Adrenal gland (tissue), 12 donors: Measurements from ENCODE around the gene TSPO. TPM values are rescaled to one million over a fixed set of nuclear protein-coding genes. Genes with fewer than 3 reads are reported as not detected.

Source experiments
- DNase-seq, 7 donors: peaks; one replicate each; pipeline ENCODE4 v3.0.0-alpha.2; 2019 to 2020
- H3K27ac ChIP-seq, 5 donors: fragments of 200-600 bp; sonication (generic) in 4 of 5; 1 replicate in 3 of 5; 2 replicates in 2 of 5; pipeline versions ENCODE4 v1.5.1 to v1.8.0; 2016 to 2020; ENCODE audit warnings: mild to moderate bottlenecking in 1 of 5
- H3K27me3 ChIP-seq: fragments of 200-600 bp; 2 replicates; pipeline ENCODE4 v1.8.0; 2021
- H3K36me3 ChIP-seq, 2 donors: fragments of 200-600 bp; replicated peaks in 1 of 2; 1 replicate in 1 of 2; 2 replicates in 1 of 2; pipeline versions ENCODE4 v1.5.1 to v1.8.0; 2018 to 2022
- H3K4me1 ChIP-seq, 2 donors: fragments of 200-600 bp; replicated peaks in 1 of 2; 1 replicate in 1 of 2; 2 replicates in 1 of 2; pipeline versions ENCODE4 v1.5.1 to v1.8.0; 2018 to 2021
- H3K4me3 ChIP-seq, 4 donors: fragments of 200-600 bp; sonication (generic) in 3 of 4; one replicate each; pipeline ENCODE4 v1.5.1; 2016 to 2018
- H3K9me3 ChIP-seq, 3 donors: fragments of 200-600 bp; sonication (generic) in 1 of 3; replicated peaks in 1 of 3; 1 replicate in 2 of 3; 2 replicates in 1 of 3; pipeline versions ENCODE4 v1.5.1 to v1.8.0; 2016 to 2021
- CTCF ChIP-seq, 6 experiments: fragments of 450-650 bp in 4 of 6; fragments of 200-600 bp in 2 of 6; sonication (generic) in 1 of 6; IDR thresholded peaks; 1 replicate in 5 of 6; 2 replicates in 1 of 6; pipeline versions ENCODE4 v1.5.1 to v1.8.0; 2016 to 2021; ENCODE audit warnings: antibody characterized with exemption in 6 of 6, mild to moderate bottlenecking in 2 of 6, moderate library complexity in 1 of 6
- POLR2A ChIP-seq, 2 donors: fragments of 450-650 bp; IDR thresholded peaks; one replicate each; pipeline ENCODE4 v1.6.1; 2017; ENCODE audit warnings: antibody characterized with exemption in 2 of 2, mild to moderate bottlenecking in 2 of 2, moderate library complexity in 1 of 2
- WGBS, 4 donors: extraction: QIAGEN DNeasy Blood & Tissue Kit in 2 of 4; methylation state at CpG; one replicate each; pipeline versions ENCODE4 v1.1.5 to v1.1.7; 2013 to 2017; 5-methylcytosine and 5-hydroxymethylcytosine counted together
- intact Hi-C, 2 donors: fragments of 100-400 bp; cut with DNase I; formaldehyde crosslinking; loops; one replicate each; pipeline versions ENCODE4 v1.14.1 to v1.15.0; 2022 to 2023
- polyA plus RNA-seq, 3 donors: library from polyadenylated mRNA; stranded (reverse); fragments of 200-250 nt in 2 of 3; fragments of 350-450 nt in 1 of 3; fragmentation: Illumina TruSeq in 1 of 3; extraction: RNeasy Lipid Tissue Mini Kit (QIAGEN cat#74804) in 1 of 3; gene quantifications; one replicate each; pipeline ENCODE4 v1.2.3, GENCODE V29; 2013 to 2014
- total RNA-seq, 9 donors: library from RNA; depleted of rRNA in 4 of 9; stranded (reverse); fragments of >200 nt in 4 of 9; fragments of 120-200 nt in 1 of 9; fragmentation: NEBNext Ultra II Directional in 1 of 9; extraction: Animal tissue kit (Norgen Biotek cat#: 25700) in 1 of 9; gene quantifications; one replicate each; pipeline versions ENCODE4 v1.1.0 to v1.2.4, GENCODE V29; 2013 to 2023
- donor health status: healthy with polysubstance abuse.
- donor health status: Bipolar disorder and iron deficiency.
- donor health status: DM: yes; HTN: yes; CAD: no.
- donor health status: DM: no; HTN: no; CAD: no.
- donor health status: DM: no; HTN: no; CAD: no.
- donor health status: DM: yes; HTN: yes; CAD: no.

TSPO gene
- total and polyA plus RNA-seq, 12 donors, result 7.8 to 881 (median 229) TPM

DNA sequence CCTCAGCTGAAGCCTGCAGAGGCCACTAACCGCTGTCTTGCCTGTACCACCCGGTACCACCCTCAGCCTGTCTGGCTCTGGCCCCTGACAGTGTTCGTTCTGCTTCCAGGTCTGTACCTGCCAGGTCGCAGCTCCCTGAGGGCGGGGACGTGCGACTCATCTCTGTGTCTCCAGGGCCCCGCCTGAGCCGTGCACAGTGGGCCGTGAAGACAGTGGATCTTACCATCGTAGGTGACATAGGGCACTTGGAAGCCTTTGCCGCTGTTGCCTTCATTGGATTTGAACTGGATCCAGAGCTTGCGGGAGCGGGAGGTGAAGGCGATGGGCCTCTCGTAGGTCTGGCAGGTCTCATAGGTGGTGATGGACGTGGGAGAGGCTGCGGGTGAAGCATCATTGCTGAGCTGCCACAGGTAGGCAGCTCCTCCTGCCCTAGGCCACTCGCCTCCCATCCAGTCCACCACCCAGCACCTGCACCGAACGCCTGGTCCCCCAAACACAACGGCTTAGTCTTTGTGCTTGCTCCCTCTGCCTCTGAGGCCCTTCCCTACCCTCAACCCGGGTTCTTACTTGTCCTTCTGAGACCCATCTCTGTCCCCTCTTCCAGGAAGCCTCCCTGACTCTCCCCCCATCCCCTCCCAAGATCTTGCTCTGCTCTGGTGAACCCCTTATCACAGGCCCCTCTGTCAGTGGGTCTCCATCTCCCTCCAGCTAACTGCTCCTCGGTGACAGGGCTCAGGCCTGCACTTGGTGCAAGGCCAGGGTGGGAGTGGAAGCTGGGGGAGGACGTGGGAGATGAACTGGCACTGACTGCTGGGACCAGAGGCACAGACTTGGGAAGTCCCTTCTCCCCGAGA is 56.7 kb downstream of the TSPO start:
- peaks cover under 1% of the 10 kb centered on the region in 2 donors for H3K4me1 ChIP-seq
- no peaks in the 10 kb centered on the region for H3K27me3 ChIP-seq
- no peak for DNase-seq
- no peaks in the 10 kb centered on the region for H3K36me3 ChIP-seq
- 86 to 92% (median 91%) methylated on average over 13 to 26 of the region's 26 CpGs for WGBS, 4 donors
- no peak for TF ChIP-seq POLR2A (IDR thresholded peaks at IDR 0.05)
- TF ChIP-seq CTCF (IDR thresholded peaks at IDR 0.05), result no peak
- intact Hi-C loops, result no loop called here
- no peaks in the 10 kb centered on the region for H3K9me3 ChIP-seq
- H3K4me3 ChIP-seq, result no peak overlapping the region
- no peak overlapping the region for H3K27ac ChIP-seq

DNA sequence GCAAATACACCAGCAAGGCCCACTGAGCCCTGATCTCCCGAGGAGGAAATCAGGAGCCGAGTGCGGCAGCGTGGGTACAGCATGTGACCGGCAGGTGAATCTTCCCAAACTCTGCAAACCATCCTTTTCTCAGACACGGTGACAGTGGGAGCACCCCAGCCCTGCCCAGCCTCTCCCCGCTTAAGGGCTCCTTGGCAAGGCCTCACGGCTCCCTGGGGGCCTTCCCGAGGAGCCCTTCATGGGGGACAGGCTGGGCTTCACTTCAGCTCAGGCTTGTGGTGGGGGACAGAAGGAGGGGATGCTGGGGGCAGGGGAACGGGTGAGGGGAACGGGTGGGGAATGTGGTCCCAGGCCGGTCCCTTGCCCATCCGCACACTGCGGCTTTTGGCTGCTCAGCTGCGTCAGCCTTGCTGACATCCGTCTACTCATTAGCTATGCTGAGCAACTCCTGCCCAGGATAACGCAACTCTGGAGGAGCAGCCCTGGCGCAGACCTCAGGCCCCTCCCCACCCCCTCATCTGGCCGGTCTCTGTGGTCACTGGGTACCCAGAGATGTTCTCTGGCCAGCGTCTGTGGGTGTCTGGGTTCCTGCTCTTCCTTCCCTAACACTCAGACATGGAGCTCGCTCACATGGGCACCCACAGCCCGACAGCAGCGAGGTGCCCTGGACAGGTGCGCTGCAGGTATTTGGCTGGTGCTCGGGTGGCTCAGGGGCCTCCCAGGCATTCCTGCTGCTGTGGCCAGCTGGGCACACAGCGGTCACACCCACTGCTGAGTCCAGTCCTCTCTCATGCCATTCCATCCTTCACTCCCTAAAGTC is 57.6 kb downstream of the TSPO start:
- no peaks in the 10 kb centered on the region for H3K4me1 ChIP-seq
- no peaks in the 10 kb centered on the region for H3K36me3 ChIP-seq
- WGBS, 4 donors, result 89 to 95% (median 93%) methylated on average over 15 to 26 of the region's 26 CpGs
- intact Hi-C loops, result no loop called here
- no peak for TF ChIP-seq CTCF (IDR thresholded peaks at IDR 0.05)
- no peak for TF ChIP-seq POLR2A (IDR thresholded peaks at IDR 0.05)
- no peak for DNase-seq
- no peak overlapping the region for H3K27ac ChIP-seq
- no peak overlapping the region for H3K4me3 ChIP-seq
- H3K27me3 ChIP-seq, result no peaks in the 10 kb centered on the region
- no peaks in the 10 kb centered on the region for H3K9me3 ChIP-seq

- WGBS, 4 donors, result 80 to 96% (median 93%) methylated on average over 14 to 15 of the region's 15 CpGs; no CpG with 5 or more reads in 1 of the 4 donors
- no peaks in the 10 kb centered on the region for H3K27me3 ChIP-seq
- TF ChIP-seq CTCF (IDR thresholded peaks at IDR 0.05) (no peak), POLR2A (IDR thresholded peaks at IDR 0.05) (no peak)
- H3K4me3 ChIP-seq, result no peak overlapping the region
- H3K27ac ChIP-seq, result no peak overlapping the region
- H3K9me3 ChIP-seq, result no peaks in the 10 kb centered on the region
- no peaks in the 10 kb centered on the region for H3K4me1 ChIP-seq
- H3K36me3 ChIP-seq, result no peaks in the 10 kb centered on the region
- DNase-seq, result no peak
- intact Hi-C loops, result no loop called here
Observed at GRCh38 chr22:43209523-43209890, 58.1 kb downstream of the TSPO start.

DNA sequence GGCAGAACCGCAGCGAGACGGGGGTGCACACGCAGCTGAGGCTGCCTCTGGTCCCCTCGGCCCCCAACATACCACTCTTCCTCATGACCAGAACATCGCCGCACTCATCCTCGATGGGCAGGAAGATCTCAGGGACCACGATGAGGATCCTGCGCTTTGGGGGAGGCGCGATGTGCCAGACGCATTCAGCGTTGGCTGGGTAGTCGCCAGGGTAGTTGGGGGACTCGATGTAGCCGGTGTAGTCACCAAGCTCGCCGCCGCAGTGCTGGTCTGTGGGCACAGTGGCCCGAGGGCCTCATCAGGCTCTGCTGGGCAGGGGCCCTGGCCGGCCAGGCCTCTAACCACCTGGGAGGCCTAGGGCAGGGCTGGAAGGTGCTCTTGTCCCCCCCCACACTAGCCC is 58.6 kb downstream of the TSPO start:
- no peaks in the 10 kb centered on the region for H3K9me3 ChIP-seq
- no peaks in the 10 kb centered on the region for H3K4me1 ChIP-seq
- TF ChIP-seq CTCF (IDR thresholded peaks at IDR 0.05), result no peak
- TF ChIP-seq POLR2A (IDR thresholded peaks at IDR 0.05), result no peak
- no peak overlapping the region for H3K27ac ChIP-seq
- intact Hi-C loops, result no loop called here
- no peak overlapping the region for H3K4me3 ChIP-seq
- 87 to 100% (median 90%) methylated on average over 5 to 22 of the region's 22 CpGs for WGBS, 4 donors
- H3K27me3 ChIP-seq, result no peaks in the 10 kb centered on the region
- no peak for DNase-seq
- no peaks in the 10 kb centered on the region for H3K36me3 ChIP-seq
